NCI-H2081 treated with DMSO at 0.1 percent for 48 hours (cell line): ENCODE measurements around the gene PRAMEF33.
"Not testable (repeated sequence)": the region's sequence is repeated elsewhere in the genome, so short reads cannot be mapped to it uniquely, and the experiment has no call there.

Experiments
- DNase-seq: peaks from one replicate; lab custom pipeline; 2025; lab: John Stamatoyannopoulos, UW

Gene PRAMEF33

GRCh38 chr1:13303239-13303638 is at the start of gene PRAMEF33:
PRAMEF33 (plus strand) TSS chr1:13303539; CDS start chr1:13305955, 2,416 bp downstream.
- DNase-seq, result not testable (repeated sequence)

GRCh38 chr1:13253898-13254297 is 49.4 kb upstream of the PRAMEF33 start, which contains the start of gene PRAMEF5:
PRAMEF5 (plus strand) TSS chr1:13254198; CDS start chr1:13259269, 5,071 bp downstream.
- not testable (repeated sequence) for DNase-seq

- DNase-seq, result not testable (repeated sequence)
Observed at GRCh38 chr1:13265124-13265523, 38.2 kb upstream of the PRAMEF33 start.

- not testable (repeated sequence) for DNase-seq
Observed at GRCh38 chr1:13277016-13277415, 26.3 kb upstream of the PRAMEF33 start.

- DNase-seq, result not testable (repeated sequence)
Observed at GRCh38 chr1:13279617-13280016, 23.7 kb upstream of the PRAMEF33 start.

GRCh38 chr1:13285037-13285436 is 18.3 kb upstream of the PRAMEF33 start, which contains the start of gene PRAMEF8:
PRAMEF8 (minus strand) TSS chr1:13285137; CDS start chr1:13284091, 1,046 bp downstream.
- not testable (repeated sequence) for DNase-seq

GRCh38 chr1:13289030-13289429 is 14.3 kb upstream of the PRAMEF33 start:
- DNase-seq, result not testable (repeated sequence)

- not testable (repeated sequence) for DNase-seq
Observed at GRCh38 chr1:13297216-13297931, 6.0 kb upstream of the PRAMEF33 start.

GRCh38 chr1:13298699-13299098 is 4.6 kb upstream of the PRAMEF33 start:
- DNase-seq, result not testable (repeated sequence)

GRCh38 chr1:13302197-13302596 is 1.1 kb upstream of the PRAMEF33 start:
- DNase-seq, result not testable (repeated sequence)

- DNase-seq, result not testable (repeated sequence)
Observed at GRCh38 chr1:13315281-13315680, 11.9 kb downstream of the PRAMEF33 start, which contains the start of gene PRAMEF15. PRAMEF15 (plus strand) TSS chr1:13315581; CDS start chr1:13318408, 2,827 bp downstream.

GRCh38 chr1:13342496-13342895 is 39.2 kb downstream of the PRAMEF33 start:
- not testable (repeated sequence) for DNase-seq

- DNase-seq, result not testable (repeated sequence)
Observed at GRCh38 chr1:13347034-13347433, 43.7 kb downstream of the PRAMEF33 start, which contains the start of gene PRAMEF14. PRAMEF14 (minus strand) TSS chr1:13347134; CDS start chr1:13345314, 1,820 bp downstream.

GRCh38 chr1:13353476-13353875 is 50.1 kb downstream of the PRAMEF33 start:
- not testable (repeated sequence) for DNase-seq

- DNase-seq, result not testable (repeated sequence)
Observed at GRCh38 chr1:13354475-13354874, 51.1 kb downstream of the PRAMEF33 start.

GRCh38 chr1:13356774-13357173 is 53.4 kb downstream of the PRAMEF33 start:
- DNase-seq, result not testable (repeated sequence)
